Spinal cord (tissue), 10 donors: ENCODE results near the gene ADGRG1. TPM values are rescaled to one million over a fixed set of nuclear protein-coding genes. Genes with fewer than 3 reads are reported as not detected.

ENCODE experiments used
- DNase-seq, 6 donors: peaks; one replicate each; pipeline versions ENCODE4 v3.0.0 to v3.0.0-alpha.2; 2013 to 2015; ENCODE audit warnings: low spot score in 6 of 6, low read depth in 4 of 6
- H3K27ac ChIP-seq: one replicate; pipeline ENCODE4 v1.5.1; 2013; ENCODE audit warnings: low read depth, low read length, control low read depth
- H3K27me3 ChIP-seq: one replicate; pipeline ENCODE4 v1.6.1; 2013; ENCODE audit warnings: low read length; ENCODE audit not compliant: control insufficient read depth, insufficient read depth
- H3K36me3 ChIP-seq: one replicate; pipeline ENCODE4 v1.6.1; 2013; ENCODE audit warnings: low read length; ENCODE audit not compliant: control insufficient read depth, insufficient read depth
- H3K4me1 ChIP-seq: one replicate; pipeline ENCODE4 v1.6.1; 2013; ENCODE audit warnings: low read length; ENCODE audit not compliant: control insufficient read depth, insufficient read depth
- H3K4me3 ChIP-seq: one replicate; pipeline ENCODE4 v1.5.1; 2013; ENCODE audit warnings: low read depth, low read length, control low read depth
- H3K9me3 ChIP-seq: one replicate; pipeline ENCODE4 v1.6.1; 2013; ENCODE audit warnings: low read length; ENCODE audit not compliant: control insufficient read depth, insufficient read depth
- WGBS: methylation state at CpG from one replicate; pipeline ENCODE4 v1.1.5; 2013; ENCODE audit warnings: missing lambda C conversion rate; ENCODE audit not compliant: insufficient coverage; 5-methylcytosine and 5-hydroxymethylcytosine counted together
- long read RNA-seq, 4 donors: transcript quantifications; one replicate each; lab custom pipeline, GENCODE V29; 2026
- polyA plus RNA-seq, 2 donors: library from polyadenylated mRNA; unstranded; fragments of 120-200 nt; gene quantifications; one replicate each; pipeline ENCODE4 v1.2.1, GENCODE V29; 2013; ENCODE audit not compliant: insufficient read length in 2 of 2
- total RNA-seq, 2 donors: library from RNA; depleted of rRNA in 1 of 2; stranded (reverse); fragments of 120-200 nt in 1 of 2; fragments of >200 nt in 1 of 2; gene quantifications; one replicate each; pipeline versions ENCODE4 v1.2.3 to v1.2.4, GENCODE V29; 2013 to 2014
- donor health status: healthy.

ADGRG1 gene
- total RNA-seq (10 to 100 TPM; 30.1 to 40.9 TPM), polyA plus RNA-seq (100 to 1,000 TPM; 338 to 367 TPM)
- long read RNA-seq, donor 1, full-length matches to known transcripts: 24 of 130 reads
- long read RNA-seq, donor 1, partial matches to known transcripts: 100 of 130 reads
- long read RNA-seq, donor 1, other reads (novel, unspliced or antisense): 6 of 130 reads
- long read RNA-seq, donor 2, transcript ADGRG1-230 (4 exons, 576 nt): major isoform, 21 of 92 reads
- long read RNA-seq, donor 2, transcript ADGRG1-242 (3 exons, 575 nt): minor isoform, 7 of 92 reads
- long read RNA-seq, donor 2, partial matches to known transcripts: 56 of 92 reads
- long read RNA-seq, donor 2, other reads (novel, unspliced or antisense): 0 of 92 reads
- long read RNA-seq, donor 3, transcript ADGRG1-242 (3 exons, 575 nt): major isoform, 7 of 59 reads
- long read RNA-seq, donor 3, transcript ADGRG1-230 (4 exons, 576 nt): major isoform, 7 of 59 reads
- long read RNA-seq, donor 3, partial matches to known transcripts: 37 of 59 reads
- long read RNA-seq, donor 3, other reads (novel, unspliced or antisense): 0 of 59 reads
- long read RNA-seq, donor 4: 0 reads

DNA sequence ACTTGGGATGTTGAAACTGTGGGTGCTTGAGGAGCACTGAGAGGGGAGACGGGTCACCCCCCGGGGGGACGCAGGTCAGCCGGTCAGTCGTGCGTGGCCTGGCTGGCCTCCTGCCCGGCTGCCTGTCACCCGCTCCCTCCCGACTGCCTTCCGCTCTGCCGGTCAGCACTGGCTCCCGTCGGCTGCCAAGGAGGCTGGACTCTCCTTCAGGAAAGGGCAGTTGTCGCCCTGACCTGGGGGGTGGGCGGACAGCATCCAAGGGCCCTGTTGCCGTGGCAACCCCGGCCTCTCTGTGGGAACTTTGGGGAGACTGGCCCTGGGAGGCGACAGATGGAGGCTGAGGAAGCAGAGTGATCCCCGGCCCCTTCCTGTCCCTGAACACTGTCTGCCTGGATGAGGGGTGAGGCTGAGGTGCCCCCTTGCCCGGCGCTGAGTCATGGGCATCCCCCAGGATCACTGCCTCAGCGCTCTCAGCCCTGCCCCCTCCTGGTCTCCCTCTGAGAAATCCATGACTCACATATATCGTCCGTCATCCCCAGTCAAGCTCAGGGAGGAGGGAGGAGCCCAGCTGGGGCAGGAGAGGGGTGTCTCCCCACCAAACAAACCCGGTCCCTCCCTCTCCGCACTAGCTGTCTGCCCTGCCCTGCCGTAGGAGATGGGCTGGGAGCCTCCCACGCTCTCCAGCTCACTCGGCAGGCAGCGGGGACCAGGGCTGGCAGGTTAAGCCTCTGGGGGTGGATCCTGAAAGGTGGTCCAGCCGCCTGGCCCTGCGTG lies at the start of gene ADGRG1:
ADGRG1 (plus strand) TSS at position 623 of the 774 bp plus-strand sequence. CDS start 21,658 bp downstream, outside the sequence.
- Histone ChIP-seq H3K4me3 (peak within 1 kb of the TSS; percentile 35), H3K4me1 (peaks cover 99% of the 10 kb centered on the region), H3K36me3 (peaks cover 2% of the 10 kb centered on the region), H3K27ac (peak within 1 kb of the TSS; percentile 88), H3K9me3 (no peaks in the 10 kb centered on the region), H3K27me3 (no peaks in the 10 kb centered on the region)
- 11% methylated on average over 25 of the region's 32 CpGs for WGBS
- DNase-seq: peak in 3 of 6 donors; percentile 52 to 84 (median 80)

DNA sequence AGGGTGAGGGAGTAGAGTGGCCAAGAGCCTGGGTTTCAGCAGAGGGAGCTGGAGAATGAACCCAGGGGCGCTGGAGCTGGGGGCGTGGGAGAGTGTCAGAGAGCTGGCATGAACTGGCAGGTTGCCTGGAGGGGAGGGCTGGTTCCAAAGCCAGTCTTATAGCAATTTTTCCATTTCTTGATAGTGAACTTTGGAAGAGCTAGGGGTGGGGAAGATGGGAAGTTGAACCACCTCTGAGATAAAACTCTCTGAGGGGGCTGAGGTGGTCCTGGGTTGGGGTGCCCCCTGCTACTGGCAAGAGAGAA lies 49.1 kb upstream of the ADGRG1 start:
- WGBS: 49% methylated on average over 2 of the region's 2 CpGs
- no peak overlapping the region for H3K4me3 ChIP-seq
- no peaks in the 10 kb centered on the region for H3K9me3 ChIP-seq
- H3K27me3 ChIP-seq: no peaks in the 10 kb centered on the region
- H3K4me1 ChIP-seq: peaks cover 13% of the 10 kb centered on the region
- no peaks in the 10 kb centered on the region for H3K36me3 ChIP-seq
- H3K27ac ChIP-seq: no peak overlapping the region
- no peak for DNase-seq

DNA sequence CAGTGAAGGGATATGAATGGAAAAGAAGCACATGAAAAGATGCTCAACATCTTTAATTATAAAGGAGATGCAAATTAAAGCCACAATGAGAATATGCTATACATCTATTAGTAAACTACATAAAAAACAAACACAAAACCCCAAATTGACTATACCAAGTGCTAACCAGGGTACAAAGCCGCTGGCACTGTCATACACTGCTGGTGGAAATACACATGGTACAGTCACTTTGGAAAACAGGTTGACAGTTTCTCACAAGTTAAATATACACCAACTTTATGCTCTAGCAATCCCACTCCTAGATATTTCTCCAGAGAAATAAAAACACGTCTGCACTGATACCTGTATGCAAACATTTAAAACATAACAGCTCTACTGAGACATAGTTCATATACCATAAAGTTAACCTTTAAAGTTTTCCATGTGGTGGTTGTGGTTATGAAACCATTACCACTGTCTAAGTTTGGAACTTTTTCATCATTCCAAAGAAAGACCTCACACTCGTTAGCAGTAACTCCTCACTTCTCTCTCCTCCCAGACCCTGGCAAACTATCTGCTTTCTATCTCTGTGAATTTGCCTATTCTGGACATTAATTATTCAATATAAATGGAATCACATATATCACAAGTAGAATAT lies 43.3 kb upstream of the ADGRG1 start:
- Histone ChIP-seq H3K4me3 (no peak overlapping the region), H3K27me3 (no peaks in the 10 kb centered on the region), H3K9me3 (no peaks in the 10 kb centered on the region), H3K36me3 (no peaks in the 10 kb centered on the region), H3K4me1 (no peaks in the 10 kb centered on the region), H3K27ac (no peak overlapping the region)
- whole genome bisulfite sequencing: 83% methylated on average over 1 of the region's 3 CpGs
- DNase-seq: no peak

DNA sequence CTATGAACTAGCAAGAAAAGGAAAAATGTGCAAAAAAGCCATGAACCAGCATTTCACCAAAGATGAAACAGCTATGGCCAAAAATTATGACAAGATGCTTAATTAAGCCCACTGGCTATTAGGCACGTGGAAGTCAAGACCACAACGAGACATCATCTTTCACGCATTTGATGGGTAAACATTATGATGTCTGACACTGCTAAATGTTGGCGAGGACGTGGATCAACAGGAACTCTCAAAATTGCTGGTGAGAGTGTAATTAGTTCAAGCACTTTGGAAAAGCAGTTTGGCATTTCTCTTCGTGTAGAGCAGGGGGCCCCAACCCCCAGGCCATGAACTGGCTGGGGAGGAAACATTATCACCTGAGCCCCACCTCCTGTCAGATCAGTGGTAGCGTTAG lies 39.6 kb upstream of the ADGRG1 start:
- no peak overlapping the region for H3K4me3 ChIP-seq
- DNase-seq: no peak
- H3K27ac ChIP-seq: no peak overlapping the region
- H3K9me3 ChIP-seq: no peaks in the 10 kb centered on the region
- no peaks in the 10 kb centered on the region for H3K27me3 ChIP-seq
- H3K4me1 ChIP-seq: peaks cover 9% of the 10 kb centered on the region
- H3K36me3 ChIP-seq: no peaks in the 10 kb centered on the region
- WGBS: 96% methylated on average over 5 of the region's 7 CpGs

DNA sequence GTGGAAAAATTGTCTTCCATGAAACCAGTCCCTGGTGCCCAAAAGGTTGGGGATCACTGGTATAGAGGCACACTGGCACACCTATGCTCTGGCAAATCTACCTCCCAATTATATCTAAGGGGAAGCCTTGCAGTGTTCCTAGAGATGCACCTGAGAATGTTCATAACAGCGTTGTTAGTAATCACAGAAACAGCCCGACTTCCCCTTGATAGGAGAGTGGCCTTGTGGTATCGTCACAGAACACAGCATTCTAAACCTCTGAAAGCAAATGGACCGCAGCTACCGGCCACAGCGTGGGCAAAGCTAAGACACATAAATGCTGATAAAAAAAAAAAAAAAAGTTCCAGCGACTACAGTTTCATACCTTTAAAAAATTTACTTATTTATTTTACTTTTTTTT lies 39.1 kb upstream of the ADGRG1 start:
- H3K27ac ChIP-seq: no peak overlapping the region
- H3K27me3 ChIP-seq: no peaks in the 10 kb centered on the region
- WGBS: no CpG with 5 or more reads among the region's 7 CpGs
- no peak overlapping the region for H3K4me3 ChIP-seq
- no peaks in the 10 kb centered on the region for H3K36me3 ChIP-seq
- no peaks in the 10 kb centered on the region for H3K9me3 ChIP-seq
- DNase-seq: no peak
- peaks cover 9% of the 10 kb centered on the region for H3K4me1 ChIP-seq

DNA sequence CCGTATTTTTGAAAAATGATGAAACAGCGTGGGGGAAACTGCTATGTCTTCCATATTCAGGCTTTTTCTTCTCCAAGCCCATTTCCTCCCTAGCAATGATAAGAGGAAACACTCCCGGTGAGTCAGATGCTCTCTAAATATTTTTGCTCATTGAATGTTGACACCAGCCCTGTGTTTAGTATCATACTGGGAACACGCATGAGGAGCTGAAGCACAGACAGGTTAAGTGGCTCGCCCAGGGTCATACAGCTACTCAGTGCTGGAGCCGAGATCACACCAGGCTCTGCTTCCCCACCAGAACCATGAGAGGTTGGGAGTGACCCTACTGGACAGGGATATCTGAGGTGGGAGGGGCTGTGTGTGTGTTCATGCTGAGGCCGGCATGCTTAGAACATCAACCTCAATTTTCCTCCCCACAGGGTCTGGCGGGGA lies 37.8 kb upstream of the ADGRG1 start:
- WGBS: 89% methylated on average over 3 of the region's 8 CpGs
- Histone ChIP-seq H3K36me3 (no peaks in the 10 kb centered on the region), H3K27ac (no peak overlapping the region), H3K4me1 (peaks cover 9% of the 10 kb centered on the region), H3K9me3 (no peaks in the 10 kb centered on the region), H3K27me3 (no peaks in the 10 kb centered on the region), H3K4me3 (no peak overlapping the region)
- DNase-seq: no peak

DNA sequence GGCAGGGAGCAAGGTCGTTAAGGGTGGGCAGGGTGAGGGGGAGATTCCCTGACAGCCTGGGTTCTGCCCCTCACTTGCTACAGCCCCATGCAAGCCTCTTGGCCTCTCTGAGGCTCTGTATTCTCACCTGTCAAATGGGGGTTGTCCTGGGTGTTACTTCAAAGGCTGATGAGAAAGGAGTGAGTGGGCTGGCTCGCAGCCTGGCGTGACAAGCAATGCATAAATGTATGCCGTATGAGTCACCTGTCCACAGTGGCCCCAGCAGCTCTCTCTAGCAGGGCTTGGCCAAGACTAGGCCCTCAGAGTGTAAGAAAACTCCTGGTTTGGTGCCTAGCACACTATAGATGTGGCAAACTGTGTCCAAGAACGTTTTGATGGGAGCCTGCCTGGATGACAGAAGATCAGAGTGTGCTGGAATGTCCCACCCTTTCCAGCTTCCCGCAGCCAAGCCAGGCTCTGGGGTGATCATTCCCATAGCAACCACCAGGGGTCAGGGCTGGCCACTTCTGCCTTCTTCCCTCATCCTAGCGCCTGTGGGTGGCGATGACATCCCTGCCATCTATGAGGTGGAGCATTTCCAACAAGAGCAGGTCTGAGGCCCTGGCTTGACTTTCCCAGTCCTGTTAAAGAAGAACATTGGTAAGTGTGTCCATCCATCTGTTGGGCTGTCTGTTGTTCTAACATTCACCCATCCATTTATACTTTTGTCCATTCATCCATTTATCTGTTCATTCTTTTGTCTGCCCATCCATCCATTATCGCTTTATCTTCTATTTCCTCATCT lies 37.2 kb upstream of the ADGRG1 start:
- Histone ChIP-seq H3K4me3 (no peak overlapping the region), H3K9me3 (no peaks in the 10 kb centered on the region), H3K4me1 (peaks cover 9% of the 10 kb centered on the region), H3K27me3 (no peaks in the 10 kb centered on the region), H3K27ac (no peak overlapping the region), H3K36me3 (no peaks in the 10 kb centered on the region)
- WGBS: 36% methylated on average over 6 of the region's 9 CpGs
- peak in 5 of 6 donors; percentile 15 to 83 (median 56) for DNase-seq

DNA sequence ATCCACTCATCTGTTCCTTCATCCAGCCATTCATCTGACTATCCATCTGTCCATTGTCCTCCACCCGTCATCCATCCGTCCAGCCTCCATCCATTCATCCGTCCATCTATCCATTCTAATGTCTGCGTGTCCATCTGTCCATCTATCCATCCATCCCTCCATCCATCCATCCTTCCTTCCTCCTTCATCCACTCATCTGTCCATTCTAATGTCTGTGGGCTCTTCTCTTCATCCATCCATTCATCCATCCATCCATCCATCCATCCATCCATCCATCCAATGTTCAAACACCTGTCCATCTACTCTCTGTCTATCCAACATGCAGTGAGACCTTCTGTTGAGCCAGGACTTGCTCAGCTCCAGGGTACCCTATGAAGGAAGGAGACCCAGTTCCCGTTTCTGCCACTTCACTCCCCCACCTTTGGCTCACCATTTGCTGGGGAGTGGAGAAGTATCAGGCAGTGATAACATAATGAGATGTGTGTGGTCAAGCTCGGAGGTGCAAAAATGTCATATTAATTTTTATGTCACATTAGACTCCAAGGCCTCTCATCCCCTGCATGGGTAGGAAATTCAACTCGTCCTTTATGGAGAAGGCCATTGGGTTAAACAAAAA lies 36.5 kb upstream of the ADGRG1 start:
- H3K27me3 ChIP-seq: no peaks in the 10 kb centered on the region
- WGBS: 73% methylated on average over 4 of the region's 7 CpGs
- peaks cover 9% of the 10 kb centered on the region for H3K4me1 ChIP-seq
- H3K36me3 ChIP-seq: no peaks in the 10 kb centered on the region
- no peaks in the 10 kb centered on the region for H3K9me3 ChIP-seq
- no peak for DNase-seq
- no peak overlapping the region for H3K27ac ChIP-seq
- H3K4me3 ChIP-seq: no peak overlapping the region
